Measurements from ENCODE around the gene SCN8A. TPM values are rescaled to one million over a fixed set of nuclear protein-coding genes. Genes with fewer than 3 reads are reported as not detected.
"Not testable (repeated sequence)": the region's sequence is repeated elsewhere in the genome, so short reads cannot be mapped to it uniquely, and the experiment has no call there.

Gene SCN8A
- total and polyA plus RNA-seq, 2 experiments from 2014 or later, result 0.88 to 3.7 TPM

- Histone ChIP-seq H3K27ac (no peak overlapping the region), H3K27me3 (no peaks in the 10 kb centered on the region), H3K4me1 (ENCODE audit: low read depth) (peaks cover 4% of the 10 kb centered on the region), H3K4me3 (no peak overlapping the region), H3K9me3 (ENCODE audit: low read depth) (no peaks in the 10 kb centered on the region), H3K36me3 (no peaks in the 10 kb centered on the region)
- no peak for DNase-seq (ENCODE audit: low read depth in 1 of 2, low spot score in 1 of 2)
- TF ChIP-seq CTCF (IDR thresholded peaks at IDR 0.05; ENCODE audit: low read depth, low read length), result no peak
Measured at GRCh38 chr12:51635346-51635745, 44.3 kb downstream of the SCN8A start.

- H3K9me3 ChIP-seq (ENCODE audit: low read depth), result no peaks in the 10 kb centered on the region
- no peak for TF ChIP-seq CTCF (IDR thresholded peaks at IDR 0.05; ENCODE audit: low read depth, low read length)
Measured at GRCh38 chr12:51636581-51636980, 45.5 kb downstream of the SCN8A start.

GRCh38 chr12:51636986-51637385 lies 46.0 kb downstream of the SCN8A start:
- Histone ChIP-seq H3K36me3 (no peaks in the 10 kb centered on the region), H3K9me3 (ENCODE audit: low read depth) (no peaks in the 10 kb centered on the region), H3K4me3 (no peak overlapping the region), H3K4me1 (ENCODE audit: low read depth) (peaks cover 7% of the 10 kb centered on the region), H3K27me3 (no peaks in the 10 kb centered on the region), H3K27ac (no peak overlapping the region)
- no peak for TF ChIP-seq CTCF (IDR thresholded peaks at IDR 0.05; ENCODE audit: low read depth, low read length)
- DNase-seq (ENCODE audit: low read depth in 1 of 2, low spot score in 1 of 2), result no peak

More at GRCh38 chr12:51636581-51636980, 45.5 kb downstream of the SCN8A start:
- DNase-seq (ENCODE audit: low read depth in 1 of 2, low spot score in 1 of 2), result peak in 1 of 2 donors; percentile 6
- Histone ChIP-seq H3K4me3 (no peak overlapping the region), H3K36me3 (no peaks in the 10 kb centered on the region), H3K27ac (no peak overlapping the region), H3K27me3 (no peaks in the 10 kb centered on the region), H3K4me1 (ENCODE audit: low read depth) (peaks cover 7% of the 10 kb centered on the region)

GRCh38 chr12:51639361-51639760 lies 48.3 kb downstream of the SCN8A start:
- H3K9me3 ChIP-seq (ENCODE audit: low read depth), result no peaks in the 10 kb centered on the region
- no peak for TF ChIP-seq CTCF (IDR thresholded peaks at IDR 0.05; ENCODE audit: low read depth, low read length)
- no peak overlapping the region for H3K4me3 ChIP-seq
- H3K27ac ChIP-seq, result no peak overlapping the region
- no peaks in the 10 kb centered on the region for H3K27me3 ChIP-seq
- no peaks in the 10 kb centered on the region for H3K36me3 ChIP-seq
- no peak for DNase-seq (ENCODE audit: low read depth in 1 of 2, low spot score in 1 of 2)
- H3K4me1 ChIP-seq (ENCODE audit: low read depth), result peaks cover 7% of the 10 kb centered on the region

GRCh38 chr12:51642286-51642685 lies 51.3 kb downstream of the SCN8A start:
- no peak for TF ChIP-seq CTCF (IDR thresholded peaks at IDR 0.05; ENCODE audit: low read depth, low read length)
- DNase-seq (ENCODE audit: low read depth in 1 of 2, low spot score in 1 of 2), result no peak
- no peak overlapping the region for H3K27ac ChIP-seq
- H3K36me3 ChIP-seq, result no peaks in the 10 kb centered on the region
- H3K9me3 ChIP-seq (ENCODE audit: low read depth), result no peaks in the 10 kb centered on the region
- H3K27me3 ChIP-seq, result no peaks in the 10 kb centered on the region
- peaks cover 7% of the 10 kb centered on the region for H3K4me1 ChIP-seq (ENCODE audit: low read depth)
- H3K4me3 ChIP-seq, result no peak overlapping the region

GRCh38 chr12:51643951-51644350 lies 52.9 kb downstream of the SCN8A start:
- H3K36me3 ChIP-seq, result no peaks in the 10 kb centered on the region
- no peaks in the 10 kb centered on the region for H3K9me3 ChIP-seq (ENCODE audit: low read depth)
- DNase-seq (ENCODE audit: low read depth in 1 of 2, low spot score in 1 of 2), result no peak
- H3K4me3 ChIP-seq, result no peak overlapping the region
- no peak overlapping the region for H3K27ac ChIP-seq
- no peaks in the 10 kb centered on the region for H3K27me3 ChIP-seq
- no peak for TF ChIP-seq CTCF (IDR thresholded peaks at IDR 0.05; ENCODE audit: low read depth, low read length)
- H3K4me1 ChIP-seq (ENCODE audit: low read depth), result peaks cover 7% of the 10 kb centered on the region

GRCh38 chr12:51644691-51645090 lies 53.7 kb downstream of the SCN8A start:
- not testable (repeated sequence) for H3K27ac ChIP-seq; H3K4me3 ChIP-seq; DNase-seq (ENCODE audit: low read depth in 1 of 2, low spot score in 1 of 2); H3K4me1 ChIP-seq (ENCODE audit: low read depth); H3K9me3 ChIP-seq (ENCODE audit: low read depth); H3K27me3 ChIP-seq; H3K36me3 ChIP-seq

Data from cardiac muscle cell (in vitro differentiated cells and primary cell).